ENCODE results near the gene GPR156. TPM values are rescaled to one million over a fixed set of nuclear protein-coding genes. Genes with fewer than 3 reads are reported as not detected.
"Not testable (repeated sequence)": the region's sequence is repeated elsewhere in the genome, so short reads cannot be mapped to it uniquely, and the experiment has no call there.

GPR156 gene
- total and polyA plus RNA-seq, 3 donors from 2014 or later, result 5.5 to 12.7 (median 7.3) TPM

GRCh38 chr3:120302361-120302760 lies 17.3 kb upstream of the GPR156 start:
- Histone ChIP-seq H3K27ac (no peak overlapping the region), H3K4me1 (no peaks in the 10 kb centered on the region), H3K27me3 (no peaks in the 10 kb centered on the region), H3K36me3 (ENCODE audit: low read depth, missing control alignments) (no peaks in the 10 kb centered on the region), H3K9me3 (no peaks in the 10 kb centered on the region), H3K4me3 (no peak overlapping the region)
- WGBS, 2 donors, result 54 to 76% methylated on average over 5 of the region's 5 CpGs
- TF ChIP-seq CTCF (IDR thresholded peaks at IDR 0.05) (no peak), POLR2A (IDR thresholded peaks at IDR 0.05) (no peak)
- intact Hi-C loops (cut with DNase I; ENCODE audit: low total_unique reads), result no loop called here
- DNase-seq, result no peak

GRCh38 chr3:120300971-120301370 lies 15.9 kb upstream of the GPR156 start:
- 88 to 91% methylated on average over 3 of the region's 3 CpGs for WGBS, 2 donors
- no peaks in the 10 kb centered on the region for H3K36me3 ChIP-seq (ENCODE audit: low read depth, missing control alignments)
- no peaks in the 10 kb centered on the region for H3K9me3 ChIP-seq
- TF ChIP-seq POLR2A (IDR thresholded peaks at IDR 0.05), result no peak
- no peak for TF ChIP-seq CTCF (IDR thresholded peaks at IDR 0.05)
- intact Hi-C loops (cut with DNase I; ENCODE audit: low total_unique reads), result no loop called here
- no peaks in the 10 kb centered on the region for H3K4me1 ChIP-seq
- DNase-seq, result no peak
- H3K27ac ChIP-seq, result no peak overlapping the region
- no peak overlapping the region for H3K4me3 ChIP-seq
- H3K27me3 ChIP-seq, result no peaks in the 10 kb centered on the region

- Histone ChIP-seq H3K4me1 (no peaks in the 10 kb centered on the region), H3K36me3 (ENCODE audit: low read depth, missing control alignments) (no peaks in the 10 kb centered on the region), H3K27me3 (no peaks in the 10 kb centered on the region), H3K27ac (no peak overlapping the region), H3K9me3 (no peaks in the 10 kb centered on the region), H3K4me3 (no peak overlapping the region)
- intact Hi-C loops (cut with DNase I; ENCODE audit: low total_unique reads), result no loop called here
- TF ChIP-seq CTCF (IDR thresholded peaks at IDR 0.05) (no peak), POLR2A (IDR thresholded peaks at IDR 0.05) (no peak)
- DNase-seq, result no peak
These were observed 14.4 kb upstream of the GPR156 start for GRCh38 chr3:120299403-120299802.

DNA sequence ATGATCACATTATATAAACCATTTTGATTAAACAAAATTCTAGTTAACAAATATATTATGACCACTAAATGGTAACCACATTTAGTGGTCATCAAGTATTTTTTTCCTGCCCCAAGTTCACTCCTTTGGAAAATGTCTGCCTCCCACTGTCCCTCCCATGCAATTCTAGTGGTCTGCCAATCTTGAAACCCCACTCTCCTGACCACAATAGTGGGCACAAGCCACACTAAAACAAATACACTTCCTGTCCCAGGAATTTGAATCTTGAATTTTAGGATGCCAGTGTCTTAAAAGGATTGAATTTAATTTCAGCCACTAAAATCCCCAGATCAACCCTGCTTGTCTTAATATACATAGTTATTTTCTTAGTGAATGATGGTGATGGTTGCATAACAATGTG lies 14.0 kb upstream of the GPR156 start:
- no peaks in the 10 kb centered on the region for H3K36me3 ChIP-seq (ENCODE audit: low read depth, missing control alignments)
- H3K9me3 ChIP-seq, result no peaks in the 10 kb centered on the region
- no peak overlapping the region for H3K27ac ChIP-seq
- H3K27me3 ChIP-seq, result no peaks in the 10 kb centered on the region
- intact Hi-C loops (cut with DNase I; ENCODE audit: low total_unique reads), result no loop called here
- DNase-seq, result no peak
- no peaks in the 10 kb centered on the region for H3K4me1 ChIP-seq
- TF ChIP-seq POLR2A (IDR thresholded peaks at IDR 0.05) (no peak), CTCF (IDR thresholded peaks at IDR 0.05) (no peak)
- no peak overlapping the region for H3K4me3 ChIP-seq

DNA sequence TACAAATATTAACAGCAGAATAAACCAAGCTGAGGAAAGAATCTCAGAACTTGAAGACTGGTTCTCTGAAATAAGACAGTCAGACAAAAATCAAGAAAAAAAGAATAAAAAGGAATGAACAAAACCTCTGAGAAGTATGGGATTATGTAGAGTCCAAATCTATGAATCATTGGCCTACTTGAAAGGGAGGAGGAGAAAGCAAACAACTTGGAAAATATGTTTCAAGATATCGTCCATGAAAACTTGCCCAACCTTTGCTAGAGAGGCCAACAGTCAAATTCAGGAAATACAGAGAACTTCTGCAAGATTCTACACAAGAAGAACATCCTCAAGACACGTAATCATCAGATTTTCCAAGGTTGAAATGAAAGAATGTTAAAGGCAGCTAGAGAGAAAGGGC lies 6.5 kb upstream of the GPR156 start:
- H3K27me3 ChIP-seq; H3K4me1 ChIP-seq; H3K27ac ChIP-seq; H3K4me3 ChIP-seq; intact Hi-C loops (cut with DNase I; ENCODE audit: low total_unique reads); H3K9me3 ChIP-seq; DNase-seq; H3K36me3 ChIP-seq (ENCODE audit: low read depth, missing control alignments): not testable (repeated sequence)
- WGBS, 2 donors, result 76 to 86% methylated on average over 2 of the region's 2 CpGs

All from testis (tissue), 3 donors.